HEK293T (cell line): ENCODE results near the gene ATG7.

ENCODE experiments used
- CTCF ChIA-PET: fragments of 350-600 bp; formaldehyde crosslinking; extraction: SDS; loops from one replicate; lab custom pipeline; 2021; ENCODE audit warnings: antibody characterized with exemption, inconsistent platforms; lab: Yijun Ruan, JAX
- POLR2A ChIA-PET: fragments of 350-600 bp; formaldehyde crosslinking; extraction: SDS; loops from one replicate; lab custom pipeline; 2020; ENCODE audit warnings: antibody characterized with exemption, inconsistent platforms; lab: Yijun Ruan, JAX
- DNase-seq: peaks from one replicate; pipeline ENCODE4 v3.0.0; 2012; ENCODE audit warnings: mixed read lengths; ENCODE audit errors: extremely low spot score
- ARNT ChIP-seq: fragments of 450-650 bp; IDR thresholded peaks from 2 replicates; pipeline ENCODE4 v1.6.1; 2017; ENCODE audit warnings: mild to moderate bottlenecking
- BHLHE40 ChIP-seq: fragments of 450-650 bp; IDR thresholded peaks from 2 replicates; pipeline ENCODE4 v1.6.1; 2016; ENCODE audit warnings: mild to moderate bottlenecking, moderate library complexity, borderline replicate concordance
- CTBP1 ChIP-seq: fragments of 450-650 bp; IDR thresholded peaks from 2 replicates; pipeline ENCODE4 v1.6.1; 2016; ENCODE audit warnings: borderline replicate concordance
- ELF4 ChIP-seq: fragments of 450-650 bp; IDR thresholded peaks from 2 replicates; pipeline ENCODE4 v1.6.1; 2017; ENCODE audit warnings: antibody characterized with exemption
- FOXA1 ChIP-seq: fragments of 450-650 bp; IDR thresholded peaks from 2 replicates; pipeline ENCODE4 v1.6.1; 2016; ENCODE audit warnings: mild to moderate bottlenecking
- FOXK2 ChIP-seq: fragments of 450-650 bp; IDR thresholded peaks from 2 replicates; pipeline ENCODE4 v1.6.1; 2016; ENCODE audit warnings: mild to moderate bottlenecking
- FOXM1 ChIP-seq: fragments of 450-650 bp; IDR thresholded peaks from 2 replicates; pipeline ENCODE4 v1.6.1; 2017; ENCODE audit warnings: mild to moderate bottlenecking, borderline replicate concordance
- HDGF ChIP-seq: fragments of 450-650 bp; IDR thresholded peaks from 2 replicates; pipeline ENCODE4 v1.6.1; 2017; ENCODE audit warnings: antibody characterized with exemption, borderline replicate concordance
- L3MBTL2 ChIP-seq: fragments of 450-650 bp; conservative IDR thresholded peaks from 2 replicates; pipeline ENCODE4 v1.6.1; 2016; ENCODE audit warnings: mild to moderate bottlenecking
- LEF1 ChIP-seq: fragments of 450-650 bp; IDR thresholded peaks from 2 replicates; pipeline ENCODE4 v1.6.1; 2017; ENCODE audit warnings: mild to moderate bottlenecking, borderline replicate concordance
- NFRKB ChIP-seq: fragments of 450-650 bp; IDR thresholded peaks from 2 replicates; pipeline ENCODE4 v1.6.1; 2016; ENCODE audit warnings: mild to moderate bottlenecking, moderate library complexity
- PKNOX1 ChIP-seq: fragments of 450-650 bp; IDR thresholded peaks from 2 replicates; pipeline ENCODE4 v1.6.1; 2016
- SP1 ChIP-seq: fragments of 450-650 bp; IDR thresholded peaks from 2 replicates; pipeline ENCODE4 v1.6.1; 2017
- SUZ12 ChIP-seq: fragments of 450-650 bp; IDR thresholded peaks from 2 replicates; pipeline ENCODE4 v1.6.1; 2016; ENCODE audit warnings: mild to moderate bottlenecking
- TARDBP ChIP-seq: fragments of 450-650 bp; IDR thresholded peaks from 2 replicates; pipeline ENCODE4 v1.6.1; 2016
- ZNF384 ChIP-seq: fragments of 450-650 bp; IDR thresholded peaks from 2 replicates; pipeline ENCODE4 v1.6.1; 2016

ATG7 gene

GRCh38 chr3:11370966-11371365, 98.8 kb downstream of the ATG7 start:
- no peak for DNase-seq
- ChIA-PET POLR2A (no interaction called here), CTCF (no interaction called here)
- TF ChIP-seq ARNT (no peak), FOXM1 (no peak), SP1 (no peak), PKNOX1 (no peak), TARDBP (no peak), ELF4 (no peak), SUZ12 (no peak), BHLHE40 (no peak), FOXK2 (no peak), NFRKB (no peak)

- TF ChIP-seq PKNOX1 (no peak), BHLHE40 (no peak)
- ChIA-PET POLR2A (no interaction called here), CTCF (no interaction called here)
- no peak for DNase-seq
Measured at GRCh38 chr3:11371747-11372146, 99.5 kb downstream of the ATG7 start.

GRCh38 chr3:11373235-11373634, 101.0 kb downstream of the ATG7 start:
- no peak for TF ChIP-seq CTBP1
- no peak for TF ChIP-seq ARNT
- no peak for TF ChIP-seq BHLHE40
- TF ChIP-seq NFRKB, result no peak
- no peak for TF ChIP-seq LEF1
- TF ChIP-seq FOXM1, result no peak
- no peak for TF ChIP-seq HDGF
- no peak for TF ChIP-seq PKNOX1
- no peak for TF ChIP-seq SP1
- no peak for TF ChIP-seq ELF4
- no peak for TF ChIP-seq ZNF384
- TF ChIP-seq L3MBTL2, result no peak
- no peak for TF ChIP-seq SUZ12
- no peak for TF ChIP-seq TARDBP
- no peak for TF ChIP-seq FOXA1
- no peak for TF ChIP-seq FOXK2

GRCh38 chr3:11373654-11374053, 101.5 kb downstream of the ATG7 start:
- TF ChIP-seq SUZ12 (no peak), SP1 (no peak), LEF1 (no peak), NFRKB (no peak), FOXM1 (no peak)
- DNase-seq, result no peak
- ChIA-PET CTCF (interaction anchor here (0.5 kb wide), 1 partner anchor 59 kb away, joined by 7 read pairs; no protein-coding TSS in a partner anchor), POLR2A (no interaction called here)

More at GRCh38 chr3:11373235-11373634, 101.0 kb downstream of the ATG7 start:
- CTCF ChIA-PET, result no interaction called here
- DNase-seq, result no peak
- POLR2A ChIA-PET, result no interaction called here

GRCh38 chr3:11375333-11376088, 103.3 kb downstream of the ATG7 start:
- TF ChIP-seq LEF1 (no peak), CTBP1 (no peak)
- ChIA-PET POLR2A (no interaction called here), CTCF (no interaction called here)
- DNase-seq, result no peak

- POLR2A ChIA-PET, result no interaction called here
- CTCF ChIA-PET, result interaction anchor here (4.2 kb wide), 1 partner anchor 272 kb away, joined by 29 read pairs; no protein-coding TSS in a partner anchor
- no peak for DNase-seq
- TF ChIP-seq CTBP1, result no peak
- no peak for TF ChIP-seq PKNOX1
- TF ChIP-seq NFRKB, result no peak
- no peak for TF ChIP-seq ELF4
- no peak for TF ChIP-seq LEF1
- no peak for TF ChIP-seq FOXM1
- TF ChIP-seq ARNT, result no peak
- no peak for TF ChIP-seq SP1
- TF ChIP-seq FOXA1, result no peak
- no peak for TF ChIP-seq FOXK2
- TF ChIP-seq SUZ12, result no peak
- no peak for TF ChIP-seq L3MBTL2
- no peak for TF ChIP-seq BHLHE40
- no peak for TF ChIP-seq HDGF
- TF ChIP-seq TARDBP, result no peak
Measured at GRCh38 chr3:11377719-11378118, 105.5 kb downstream of the ATG7 start.
